Astrocyte of the cerebellum (primary cell): Measurements from ENCODE around the gene TAS2R43.
"Not testable (repeated sequence)": the region's sequence is repeated elsewhere in the genome, so short reads cannot be mapped to it uniquely, and the experiment has no call there.

Experiments used
- DNase-seq: peaks from one replicate; pipeline ENCODE4 v3.0.0-alpha.2; 2011; ENCODE audit warnings: low read depth
- H3K4me3 ChIP-seq: 2 replicates; pipeline ENCODE4 v1.5.1; 2011; ENCODE audit warnings: mild to moderate bottlenecking, low read depth, low read length, moderate library complexity
- in situ Hi-C: cut with HindIII; loops from 2 replicates; pipeline ENCODE4 v1.10.0; 2017; ENCODE audit warnings: low sequenced_read_pairs
- TF ChIP-seq, protein P1 (sequence below): IDR thresholded peaks from 2 replicates; pipeline ENCODE4 v1.5.1; 2012; ENCODE audit warnings: low read length, low read depth, moderate library complexity, mild to moderate bottlenecking; ENCODE audit errors: missing control alignments

The TAS2R43 gene

DNA sequence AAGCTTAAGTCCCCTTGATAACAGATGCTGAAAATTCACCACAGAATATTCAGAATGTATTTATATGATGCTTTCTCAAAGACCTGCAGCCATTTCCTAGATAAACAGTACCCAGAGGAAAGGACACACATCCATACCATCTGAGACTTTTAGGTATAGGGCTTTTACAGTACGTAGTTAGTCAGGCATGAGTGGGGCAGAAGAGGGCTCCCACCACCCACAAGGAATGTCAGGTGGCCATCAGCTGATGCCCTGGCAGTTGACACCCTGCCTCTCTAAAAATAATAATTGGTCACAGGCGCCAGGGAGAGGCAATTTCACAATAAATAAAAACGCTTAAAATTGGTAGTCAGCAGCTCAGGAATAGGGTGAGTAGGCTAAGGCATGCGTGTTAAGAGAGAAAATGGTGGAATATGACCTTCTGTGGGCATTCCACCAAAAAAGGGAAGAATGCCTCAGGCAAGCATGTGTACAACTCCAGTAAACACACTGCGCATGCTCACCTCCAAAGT lies 22.2 kb downstream of the TAS2R43 start:
- in situ Hi-C loops: no loop called here
- no peak for DNase-seq
- TF ChIP-seq, protein P1, sequence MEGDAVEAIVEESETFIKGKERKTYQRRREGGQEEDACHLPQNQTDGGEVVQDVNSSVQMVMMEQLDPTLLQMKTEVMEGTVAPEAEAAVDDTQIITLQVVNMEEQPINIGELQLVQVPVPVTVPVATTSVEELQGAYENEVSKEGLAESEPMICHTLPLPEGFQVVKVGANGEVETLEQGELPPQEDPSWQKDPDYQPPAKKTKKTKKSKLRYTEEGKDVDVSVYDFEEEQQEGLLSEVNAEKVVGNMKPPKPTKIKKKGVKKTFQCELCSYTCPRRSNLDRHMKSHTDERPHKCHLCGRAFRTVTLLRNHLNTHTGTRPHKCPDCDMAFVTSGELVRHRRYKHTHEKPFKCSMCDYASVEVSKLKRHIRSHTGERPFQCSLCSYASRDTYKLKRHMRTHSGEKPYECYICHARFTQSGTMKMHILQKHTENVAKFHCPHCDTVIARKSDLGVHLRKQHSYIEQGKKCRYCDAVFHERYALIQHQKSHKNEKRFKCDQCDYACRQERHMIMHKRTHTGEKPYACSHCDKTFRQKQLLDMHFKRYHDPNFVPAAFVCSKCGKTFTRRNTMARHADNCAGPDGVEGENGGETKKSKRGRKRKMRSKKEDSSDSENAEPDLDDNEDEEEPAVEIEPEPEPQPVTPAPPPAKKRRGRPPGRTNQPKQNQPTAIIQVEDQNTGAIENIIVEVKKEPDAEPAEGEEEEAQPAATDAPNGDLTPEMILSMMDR: no peak
- no peak overlapping the region for H3K4me3 ChIP-seq

GRCh38 chr12:11067514-11067913 lies 24.6 kb downstream of the TAS2R43 start:
- in situ Hi-C loops: no loop called here
- H3K4me3 ChIP-seq: no peak overlapping the region
- DNase-seq: peak; percentile 6

DNA sequence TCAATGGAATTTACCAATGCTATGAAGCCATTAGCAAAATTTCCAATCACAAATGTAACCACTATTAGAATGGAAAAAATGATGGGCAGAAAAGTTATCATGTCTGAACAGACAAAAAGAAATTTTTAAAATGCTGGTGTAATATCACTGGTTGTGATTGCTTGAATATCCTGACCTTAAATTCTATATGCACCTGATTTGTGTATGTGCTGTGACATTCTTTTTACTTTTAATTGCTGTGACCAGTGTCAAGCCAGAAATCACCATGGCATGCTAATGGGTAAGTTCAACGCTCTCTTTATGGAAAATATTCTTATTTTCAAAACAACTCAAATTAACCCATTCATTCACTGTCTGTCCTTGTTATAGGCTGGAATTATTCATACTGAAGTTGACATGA lies 29.9 kb downstream of the TAS2R43 start, which contains the start of gene TAS2R46:
Gene TAS2R46, minus strand, starts transcription at position 101 of the 400 bp plus-strand sequence. Its CDS starts 0 bp downstream, at position 101.
- in situ Hi-C loops, H3K4me3 ChIP-seq, DNase-seq: not testable (repeated sequence)

More at GRCh38 chr12:11067514-11067913, 24.6 kb downstream of the TAS2R43 start:
- TF ChIP-seq, protein P1: no peak

- H3K4me3 ChIP-seq: no peak overlapping the region
- TF ChIP-seq, protein P1: no peak
- in situ Hi-C loops: no loop called here
- no peak for DNase-seq
Observed at GRCh38 chr12:11059784-11060183, 32.3 kb downstream of the TAS2R43 start.

GRCh38 chr12:11059041-11059440 lies 33.1 kb downstream of the TAS2R43 start:
- TF ChIP-seq, protein P1: no peak
- in situ Hi-C loops: no loop called here
- no peak overlapping the region for H3K4me3 ChIP-seq
- no peak for DNase-seq

- no peak overlapping the region for H3K4me3 ChIP-seq
- TF ChIP-seq, protein P1: no peak
- in situ Hi-C loops: no loop called here
- DNase-seq: no peak
Observed at GRCh38 chr12:11055306-11055705, 36.8 kb downstream of the TAS2R43 start.

DNA sequence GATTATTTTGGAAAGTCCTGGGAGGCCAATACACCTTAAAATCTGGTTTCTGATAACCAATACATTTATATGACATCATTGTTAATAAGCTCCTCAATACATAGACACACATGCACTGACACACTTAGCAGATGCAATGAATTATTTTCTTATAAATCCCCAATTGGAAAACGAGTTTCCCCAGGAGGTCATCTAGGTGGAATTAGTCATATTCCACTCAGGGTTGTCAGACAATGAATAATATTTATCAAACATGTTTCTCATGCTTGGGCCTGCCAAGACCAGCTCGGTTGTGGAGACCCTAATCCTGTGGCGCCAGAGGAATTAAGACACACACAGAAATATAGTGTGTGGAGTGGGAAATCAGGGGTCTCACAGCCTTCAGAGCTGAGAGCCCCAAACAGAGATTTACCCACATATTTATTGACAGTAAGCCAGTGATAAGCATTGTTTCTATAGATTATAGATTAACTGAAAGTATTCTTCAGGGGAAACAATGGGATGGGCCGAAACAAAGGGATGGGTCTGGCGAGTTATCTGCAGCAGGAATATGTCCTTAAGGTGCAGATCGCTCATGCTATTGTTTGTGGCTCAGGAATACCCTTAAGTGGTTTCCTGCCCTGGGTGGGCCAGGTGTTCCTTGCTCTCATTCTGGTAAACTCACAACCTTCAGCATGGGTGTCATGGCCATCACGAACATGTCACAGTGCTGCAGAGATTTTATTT lies 42.1 kb downstream of the TAS2R43 start:
- H3K4me3 ChIP-seq, DNase-seq, in situ Hi-C loops: not testable (repeated sequence)

- H3K4me3 ChIP-seq, in situ Hi-C loops, DNase-seq: not testable (repeated sequence)
Observed at GRCh38 chr12:11041366-11041765, 50.7 kb downstream of the TAS2R43 start.
